T follicular helper cell (primary cell): Measurements from ENCODE around the gene XRCC4.
"Not testable (repeated sequence)": the region's sequence is repeated elsewhere in the genome, so short reads cannot be mapped to it uniquely, and the experiment has no call there.

Experiments
- DNase-seq: peaks from one replicate; pipeline ENCODE4 v3.0.0-alpha.2; 2020; ENCODE audit warnings: low read depth

The XRCC4 gene

GRCh38 chr5:83348281-83348780 is 271.0 kb downstream of the XRCC4 start:
- no peak for DNase-seq

GRCh38 chr5:83353231-83353630 is 275.9 kb downstream of the XRCC4 start:
- no peak for DNase-seq

GRCh38 chr5:83353774-83354173 is 276.4 kb downstream of the XRCC4 start:
- DNase-seq: no peak

GRCh38 chr5:83354958-83355357 is 277.6 kb downstream of the XRCC4 start:
- DNase-seq: no peak

GRCh38 chr5:83355482-83356014 is 278.2 kb downstream of the XRCC4 start:
- not testable (repeated sequence) for DNase-seq

- no peak for DNase-seq
Observed at GRCh38 chr5:83357621-83358231, 280.4 kb downstream of the XRCC4 start.

- DNase-seq: no peak
Observed at GRCh38 chr5:83360573-83360972, 283.2 kb downstream of the XRCC4 start.

GRCh38 chr5:83362526-83362925 is 285.2 kb downstream of the XRCC4 start:
- DNase-seq: no peak

- no peak for DNase-seq
Observed at GRCh38 chr5:83363111-83363885, 286.0 kb downstream of the XRCC4 start.

- DNase-seq: no peak
Observed at GRCh38 chr5:83363886-83364275, 286.5 kb downstream of the XRCC4 start.

GRCh38 chr5:83364312-83365299 is 287.3 kb downstream of the XRCC4 start:
- DNase-seq: no peak

GRCh38 chr5:83368319-83368718 is 291.0 kb downstream of the XRCC4 start:
- DNase-seq: no peak

- no peak for DNase-seq
Observed at GRCh38 chr5:83368835-83369234, 291.5 kb downstream of the XRCC4 start.

GRCh38 chr5:83370957-83371356 is 293.6 kb downstream of the XRCC4 start:
- no peak for DNase-seq

GRCh38 chr5:83371726-83372125 is 294.4 kb downstream of the XRCC4 start:
- no peak for DNase-seq

GRCh38 chr5:83374547-83374946 is 297.2 kb downstream of the XRCC4 start:
- no peak for DNase-seq

GRCh38 chr5:83375049-83375745 is 297.9 kb downstream of the XRCC4 start:
- DNase-seq: no peak

GRCh38 chr5:83376461-83376860 is 299.1 kb downstream of the XRCC4 start:
- no peak for DNase-seq

- no peak for DNase-seq
Observed at GRCh38 chr5:83377131-83377865, 300.0 kb downstream of the XRCC4 start.

GRCh38 chr5:83378624-83379289 is 301.4 kb downstream of the XRCC4 start:
- no peak for DNase-seq
